Sigmoid colon (tissue), 4 donors: Measurements from ENCODE around the gene LRIT1.

Source experiments
- EP300 ChIP-seq, 4 donors: sonication (generic); formaldehyde crosslinking; IDR thresholded peaks; one replicate each; pipeline ENCODE4 v1.6.1; 2017; ENCODE audit warnings: antibody characterized with exemption in 4 of 4
- TF ChIP-seq, protein P1 (sequence below), 4 experiments: fragments of 450-650 bp in 3 of 4; fragments of 200-600 bp in 1 of 4; IDR thresholded peaks; one replicate each; pipeline ENCODE4 v1.5.1; 2016 to 2019; ENCODE audit warnings: antibody characterized with exemption in 4 of 4, mild to moderate bottlenecking in 3 of 4, moderate library complexity in 2 of 4

DNA sequence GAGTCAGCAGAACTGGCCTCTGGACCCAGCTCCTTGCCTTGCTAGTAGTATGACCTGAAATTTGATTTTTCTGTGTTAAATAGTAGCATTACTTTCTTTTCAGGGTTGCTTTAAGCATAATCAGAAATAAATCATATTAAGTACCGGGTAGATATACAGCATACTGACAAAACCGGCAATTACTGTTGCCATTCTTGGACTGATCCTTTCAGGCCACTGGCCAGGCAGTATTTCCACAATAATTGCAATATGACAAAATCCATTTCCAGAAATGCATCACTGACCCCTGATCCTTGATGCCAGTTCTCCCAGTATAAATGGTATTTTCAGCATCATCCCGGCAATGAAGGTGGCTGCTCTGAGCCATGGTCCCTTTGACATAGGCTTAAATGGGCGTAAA is 6.9 kb downstream of the LRIT1 start:
- no peak for TF ChIP-seq EP300 (IDR thresholded peaks at IDR 0.05)
- TF ChIP-seq, protein P1, sequence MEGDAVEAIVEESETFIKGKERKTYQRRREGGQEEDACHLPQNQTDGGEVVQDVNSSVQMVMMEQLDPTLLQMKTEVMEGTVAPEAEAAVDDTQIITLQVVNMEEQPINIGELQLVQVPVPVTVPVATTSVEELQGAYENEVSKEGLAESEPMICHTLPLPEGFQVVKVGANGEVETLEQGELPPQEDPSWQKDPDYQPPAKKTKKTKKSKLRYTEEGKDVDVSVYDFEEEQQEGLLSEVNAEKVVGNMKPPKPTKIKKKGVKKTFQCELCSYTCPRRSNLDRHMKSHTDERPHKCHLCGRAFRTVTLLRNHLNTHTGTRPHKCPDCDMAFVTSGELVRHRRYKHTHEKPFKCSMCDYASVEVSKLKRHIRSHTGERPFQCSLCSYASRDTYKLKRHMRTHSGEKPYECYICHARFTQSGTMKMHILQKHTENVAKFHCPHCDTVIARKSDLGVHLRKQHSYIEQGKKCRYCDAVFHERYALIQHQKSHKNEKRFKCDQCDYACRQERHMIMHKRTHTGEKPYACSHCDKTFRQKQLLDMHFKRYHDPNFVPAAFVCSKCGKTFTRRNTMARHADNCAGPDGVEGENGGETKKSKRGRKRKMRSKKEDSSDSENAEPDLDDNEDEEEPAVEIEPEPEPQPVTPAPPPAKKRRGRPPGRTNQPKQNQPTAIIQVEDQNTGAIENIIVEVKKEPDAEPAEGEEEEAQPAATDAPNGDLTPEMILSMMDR (IDR thresholded peaks at IDR 0.05), result no peak
